ENCODE measurements around the gene TFF3.

TFF3 gene, protein sequence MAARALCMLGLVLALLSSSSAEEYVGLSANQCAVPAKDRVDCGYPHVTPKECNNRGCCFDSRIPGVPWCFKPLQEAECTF

DNA sequence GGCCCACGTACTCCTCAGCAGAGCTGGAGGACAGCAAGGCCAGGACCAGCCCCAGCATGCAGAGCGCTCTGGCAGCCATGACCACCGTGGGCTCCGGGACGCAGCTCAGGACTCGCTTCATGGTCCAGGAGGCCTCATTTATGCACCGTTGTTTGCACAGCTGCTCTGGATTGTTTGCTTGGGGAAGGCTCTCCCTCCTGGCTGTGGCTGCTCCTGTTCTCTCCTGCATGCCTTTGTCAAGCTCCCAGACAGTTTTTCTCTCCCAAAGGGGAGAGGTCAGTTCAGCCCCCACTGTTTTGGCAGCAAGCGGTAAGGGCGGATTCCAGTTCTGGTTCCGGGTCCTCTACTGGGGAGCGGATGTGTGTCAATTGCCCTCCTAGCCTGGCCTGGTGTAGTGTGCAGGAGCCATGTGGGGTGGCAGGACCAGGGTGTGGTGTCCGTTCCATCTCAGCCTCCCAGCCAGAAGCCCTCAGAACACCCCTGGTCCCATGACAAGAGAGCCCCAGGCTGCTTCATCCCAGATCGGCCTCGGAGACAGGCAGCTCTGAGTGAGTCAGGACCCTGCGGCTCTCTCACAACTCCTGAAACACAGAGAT lies at the start of gene TFF3:
Gene TFF3 (minus strand): TSS at position 114 of the 596 bp plus-strand sequence. CDS start 35 bp downstream, at position 79.
- DNase-seq, result peak; percentile 98

DNA sequence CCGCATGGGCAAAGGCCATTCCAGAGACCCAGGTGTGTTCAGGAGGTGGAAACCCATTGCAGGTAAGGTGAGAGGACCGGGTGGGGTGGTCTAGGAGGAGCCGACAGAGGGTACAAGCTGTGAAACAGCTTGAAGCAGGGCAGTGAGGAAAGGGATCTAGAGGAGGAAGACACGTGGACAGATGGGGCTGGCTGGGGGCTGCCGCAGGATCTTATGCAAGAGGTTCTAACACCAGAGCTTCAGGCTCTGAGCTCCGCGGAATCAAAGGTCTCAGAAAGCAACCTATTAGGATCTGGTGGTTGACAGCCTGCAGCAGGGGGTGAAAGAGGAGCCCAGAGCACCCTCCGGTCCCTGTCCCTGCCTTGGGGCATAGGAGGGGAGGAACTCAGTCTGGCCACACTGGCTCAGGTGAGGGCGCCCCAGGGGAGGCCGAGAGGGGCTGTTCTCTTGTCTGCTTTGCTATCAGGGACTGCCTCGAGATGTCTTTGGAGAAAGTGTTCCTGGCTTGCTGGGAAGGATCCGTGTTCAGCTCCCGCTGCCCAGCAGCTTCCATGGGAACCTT lies 49.2 kb upstream of the TFF3 start:
- no peak for DNase-seq

DNA sequence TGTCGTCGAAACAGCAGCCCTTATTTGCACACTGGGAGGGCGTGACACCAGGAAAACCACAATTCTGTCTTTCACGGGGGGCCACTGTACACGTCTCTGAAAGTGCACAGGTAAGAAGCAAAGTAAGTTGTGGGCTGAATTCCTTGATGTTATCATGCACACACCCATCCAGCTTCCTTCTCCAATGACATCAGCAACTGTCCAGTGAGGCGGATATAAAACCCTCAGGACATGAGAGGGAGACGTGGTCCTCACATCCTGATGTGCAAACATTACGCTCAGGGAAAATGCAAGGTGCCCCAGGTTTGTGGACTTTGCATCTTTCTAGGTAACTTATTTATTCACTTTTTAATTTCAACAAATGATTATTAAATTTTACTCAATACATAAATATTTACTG lies 48.1 kb upstream of the TFF3 start:
- DNase-seq, result no peak

DNA sequence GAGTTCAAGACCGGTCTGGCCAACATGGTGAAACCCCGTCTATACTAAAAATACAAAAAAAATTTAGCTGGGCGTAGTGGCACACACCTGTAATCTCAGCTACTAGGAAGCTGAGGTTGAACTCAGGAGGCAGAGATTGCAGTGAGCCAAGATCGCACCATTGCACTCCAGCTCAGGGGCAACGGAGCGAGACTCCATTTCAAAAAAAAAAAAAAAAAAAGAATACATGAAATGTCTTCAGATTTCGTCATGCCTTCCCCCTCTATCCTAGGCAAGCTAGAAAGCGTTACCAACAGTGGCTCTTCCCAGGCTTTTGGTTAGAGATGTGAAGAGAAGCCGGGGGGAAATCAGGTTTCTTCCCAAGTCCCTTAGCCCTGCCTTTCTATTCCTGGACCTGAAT lies 47.5 kb upstream of the TFF3 start:
- DNase-seq, result no peak

DNA sequence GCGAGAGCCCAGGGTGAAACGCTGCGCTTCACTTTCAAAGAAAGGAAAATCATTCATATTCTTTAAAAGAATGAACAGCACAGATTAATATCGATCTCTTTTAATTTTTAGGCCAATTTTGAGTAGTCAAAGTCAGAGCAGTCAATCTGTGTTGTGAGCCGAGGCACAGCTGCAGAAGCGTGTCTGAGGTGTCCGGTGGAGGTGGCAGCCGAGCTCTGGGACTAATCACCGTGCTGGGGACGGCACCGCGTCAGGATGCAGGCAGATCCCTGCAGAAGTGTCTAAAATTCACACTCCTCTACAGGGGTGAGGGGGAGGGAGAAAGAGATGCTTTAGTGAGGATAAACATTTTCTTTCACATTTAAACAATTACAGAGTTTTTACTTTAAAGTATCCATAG lies 47.0 kb upstream of the TFF3 start:
- no peak for DNase-seq

DNA sequence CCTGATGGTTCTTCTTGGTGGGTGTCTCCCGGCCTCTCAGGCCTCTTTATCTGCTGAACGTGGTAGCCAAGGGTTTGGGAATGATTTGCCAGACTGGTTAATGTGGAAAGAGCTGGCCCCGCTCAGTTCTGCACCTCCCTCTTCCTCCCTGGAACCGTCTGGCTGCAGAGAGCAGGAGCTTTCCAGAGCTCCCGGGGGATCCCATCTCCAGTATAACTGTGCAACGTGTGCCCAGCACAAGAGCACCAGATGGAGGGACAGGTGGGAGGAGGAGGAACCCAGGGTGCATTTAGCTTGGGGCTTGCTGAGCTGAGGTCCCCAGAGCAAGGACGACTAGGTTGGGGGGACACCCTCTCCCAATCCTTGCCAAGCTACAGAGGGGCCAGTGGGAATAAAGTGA lies 46.1 kb upstream of the TFF3 start:
- DNase-seq, result no peak

DNA sequence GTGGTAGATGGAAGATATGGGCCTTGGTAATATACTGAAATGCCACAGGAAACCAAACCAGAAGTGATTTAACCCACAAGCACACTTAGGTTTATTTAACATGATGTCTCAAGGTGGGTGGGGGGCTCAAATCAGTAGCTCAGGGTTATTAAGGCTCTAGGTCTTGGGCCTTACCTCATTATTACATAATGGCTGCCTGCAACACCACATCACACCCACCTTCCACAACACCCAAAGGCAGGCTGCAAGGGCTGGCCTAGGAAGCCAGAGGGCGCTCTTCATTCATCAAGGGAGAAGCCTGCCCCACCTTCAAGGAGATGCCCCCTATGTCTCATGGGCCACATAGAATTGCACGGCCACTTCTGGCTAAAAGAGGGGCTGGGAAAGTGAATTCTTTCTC lies 45.1 kb upstream of the TFF3 start:
- DNase-seq, result no peak

DNA sequence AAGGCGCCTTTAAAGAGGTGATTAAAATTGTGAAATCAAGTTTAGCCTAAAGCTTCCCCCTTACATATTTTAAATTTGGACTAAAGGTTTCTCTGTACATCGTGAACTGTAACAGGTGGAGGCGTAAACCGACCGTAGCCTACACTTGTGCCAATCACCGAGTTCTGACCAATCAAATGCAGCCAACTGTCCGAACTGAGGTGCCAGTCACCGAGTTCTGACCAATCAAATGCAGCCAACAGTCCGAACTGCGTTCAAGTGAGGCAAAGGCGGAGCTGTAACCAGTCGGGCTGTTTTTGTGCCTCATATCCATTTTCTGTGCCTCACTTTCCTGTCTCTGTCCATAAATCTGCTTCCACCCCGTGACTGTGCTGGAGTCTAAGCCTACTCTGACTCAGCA lies 43.7 kb upstream of the TFF3 start:
- no peak for DNase-seq

DNA sequence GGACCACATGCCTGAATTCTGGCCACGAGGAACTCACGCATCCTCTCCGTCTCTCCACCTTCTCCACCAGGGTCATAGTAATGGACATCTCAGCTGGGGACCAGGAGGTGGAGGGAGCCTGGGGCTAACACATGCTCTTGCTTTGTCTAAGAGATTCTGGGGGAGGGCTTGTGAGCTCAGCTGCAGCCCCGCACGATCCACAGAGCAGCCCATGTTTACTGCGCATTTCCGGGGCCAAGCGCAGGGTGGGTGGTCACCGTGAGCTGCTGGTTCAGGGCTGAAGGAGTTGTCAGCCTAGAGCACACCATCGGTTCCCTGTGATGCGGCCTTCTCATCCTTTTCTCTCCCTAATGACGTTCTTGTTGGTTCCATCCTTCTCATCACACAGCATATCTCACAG lies 43.1 kb upstream of the TFF3 start:
- DNase-seq, result no peak

DNA sequence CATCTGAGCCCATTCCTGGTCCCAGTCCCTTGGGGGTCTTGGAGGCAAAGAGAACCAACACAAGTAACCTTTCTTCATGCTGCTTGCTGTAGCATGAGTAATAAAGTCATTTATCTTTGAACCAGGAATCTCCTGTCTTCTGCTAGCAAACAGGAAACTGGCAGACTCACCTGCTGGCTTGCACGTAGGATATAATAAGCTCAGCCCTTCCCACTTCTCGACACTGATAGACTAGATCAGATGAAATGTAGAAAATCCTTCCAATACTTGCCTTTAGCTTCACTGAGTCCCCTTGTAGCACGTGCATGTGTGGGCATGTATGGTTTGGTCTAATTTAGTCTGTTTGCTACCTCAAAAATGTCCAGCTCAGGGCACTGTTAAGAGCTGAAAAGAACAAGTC lies 42.1 kb upstream of the TFF3 start:
- DNase-seq, result no peak

DNA sequence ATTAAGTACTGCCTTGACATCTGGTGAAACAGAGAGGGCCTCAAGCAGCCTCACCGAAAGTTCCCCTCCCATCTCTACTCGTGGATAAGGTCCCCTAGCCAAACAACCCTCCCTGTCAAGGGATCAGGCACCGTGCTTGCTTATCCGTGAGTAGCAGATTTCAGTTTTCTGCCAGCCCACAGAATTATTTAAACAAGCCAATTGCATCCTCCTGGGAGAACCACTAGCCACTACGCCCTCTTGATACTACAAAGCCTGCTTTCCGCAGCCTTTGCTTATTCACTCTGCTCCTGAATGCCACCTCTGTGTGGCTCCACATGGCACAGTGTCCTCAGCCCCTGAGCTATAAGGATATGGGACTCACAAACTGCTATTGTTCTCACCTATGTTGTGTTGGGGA lies 41.4 kb upstream of the TFF3 start:
- no peak for DNase-seq

DNA sequence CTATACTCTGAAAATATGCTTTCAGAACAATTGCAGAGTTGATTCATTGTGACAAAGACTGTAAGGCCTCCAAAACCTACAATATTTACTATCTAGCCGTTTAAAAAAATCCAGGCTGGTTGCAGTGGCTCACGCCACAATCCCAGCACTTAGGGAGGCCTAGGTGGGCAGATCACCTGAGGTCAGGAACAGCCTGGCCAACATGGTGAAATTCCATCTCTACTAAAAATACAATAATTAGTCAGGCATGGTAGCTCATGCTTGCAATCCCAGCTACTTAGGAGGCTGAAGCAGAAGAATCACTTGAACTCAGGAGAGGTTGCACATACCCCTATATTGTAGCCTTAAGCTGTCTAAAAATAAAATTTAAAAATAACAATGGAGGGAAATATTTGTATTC lies 40.8 kb upstream of the TFF3 start:
- DNase-seq, result no peak

DNA sequence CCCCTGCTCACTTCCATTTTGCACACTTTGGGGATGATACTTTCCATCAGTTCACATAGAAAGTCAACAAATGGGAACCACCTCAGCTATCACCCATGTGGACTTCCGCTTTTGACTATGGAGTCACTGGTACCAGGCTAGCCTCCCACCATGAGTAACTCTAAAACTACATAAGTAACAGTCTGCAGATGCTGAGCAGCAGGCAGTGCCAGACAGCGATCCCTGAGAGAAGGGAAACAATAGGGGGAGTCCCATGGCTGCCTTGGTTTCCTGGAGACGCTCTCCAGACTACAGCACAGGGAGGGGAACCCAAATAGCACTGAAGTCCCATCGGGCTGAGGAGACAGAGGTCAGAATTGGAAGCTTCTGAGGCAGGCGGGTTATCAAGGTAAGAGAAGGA lies 38.4 kb upstream of the TFF3 start:
- DNase-seq, result no peak

DNA sequence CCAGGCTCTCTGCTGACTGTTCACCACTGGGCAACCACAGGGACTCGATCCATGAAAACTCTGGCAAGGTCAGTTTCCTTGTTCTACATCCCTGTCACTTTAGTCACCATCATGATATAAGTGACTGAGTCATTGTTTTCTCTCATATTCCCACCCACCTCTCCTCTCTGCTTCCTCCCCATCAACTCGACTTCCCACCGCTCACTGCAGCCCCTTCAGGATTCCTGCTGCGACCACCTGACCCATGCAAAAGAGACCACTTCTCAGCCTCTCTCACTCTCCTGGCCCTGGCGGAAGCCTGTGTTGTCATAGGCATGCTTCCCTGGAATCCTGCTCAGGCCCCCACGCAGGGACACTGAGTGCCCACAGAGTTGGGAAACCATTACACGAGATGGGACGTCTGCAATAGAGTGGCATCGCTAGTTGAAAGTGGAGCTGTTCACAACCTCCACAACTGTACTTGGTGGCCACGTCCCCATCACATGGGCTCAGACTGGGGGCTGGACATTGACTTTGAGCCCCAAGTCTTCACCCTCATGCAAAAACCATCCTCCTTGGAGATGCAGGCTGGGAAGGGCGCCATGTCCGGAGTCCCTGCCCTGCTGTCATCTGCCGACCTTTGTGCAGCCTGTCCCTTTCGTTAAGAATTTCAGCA lies 37.4 kb upstream of the TFF3 start:
- no peak for DNase-seq

DNA sequence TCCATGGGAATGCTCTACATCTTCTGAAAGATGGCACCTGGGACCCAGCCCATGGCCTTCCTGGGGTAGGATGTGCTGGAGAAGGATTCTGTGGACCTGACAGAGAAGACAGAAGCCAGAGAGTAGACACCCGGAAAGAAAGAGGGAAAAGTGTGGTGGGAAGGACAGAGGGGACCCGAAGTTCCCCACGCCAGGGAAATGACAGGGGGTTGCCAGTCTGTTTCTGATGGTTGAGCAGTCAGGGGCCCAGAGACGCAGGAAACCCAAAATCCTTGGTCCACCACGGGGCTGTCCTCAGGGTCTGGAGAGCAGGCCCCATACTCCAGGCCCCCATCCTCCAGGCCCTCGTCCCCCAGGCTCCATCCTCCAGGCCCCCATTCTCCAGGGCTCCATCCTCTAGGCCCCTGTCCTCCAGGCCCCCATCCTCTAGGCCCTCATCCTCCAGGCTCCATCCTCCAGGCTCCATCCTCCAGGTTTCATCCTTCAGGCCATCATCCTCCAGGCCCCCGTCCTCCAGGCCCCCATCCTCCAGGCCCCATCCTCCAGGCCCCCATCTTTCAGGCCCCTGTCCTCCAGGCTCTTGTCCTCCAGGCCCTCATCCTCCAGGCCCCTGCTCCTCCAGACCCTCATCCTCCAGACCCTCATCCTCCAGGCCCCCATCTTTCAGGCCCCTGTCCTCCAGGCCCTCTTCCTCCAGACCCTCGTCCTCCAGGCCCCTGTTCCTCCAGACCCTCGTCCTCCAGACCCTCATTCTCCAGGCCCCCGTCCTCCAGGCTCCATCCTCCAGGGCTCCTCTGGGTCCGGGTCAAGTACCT lies 36.6 kb upstream of the TFF3 start:
- no peak for DNase-seq

DNA sequence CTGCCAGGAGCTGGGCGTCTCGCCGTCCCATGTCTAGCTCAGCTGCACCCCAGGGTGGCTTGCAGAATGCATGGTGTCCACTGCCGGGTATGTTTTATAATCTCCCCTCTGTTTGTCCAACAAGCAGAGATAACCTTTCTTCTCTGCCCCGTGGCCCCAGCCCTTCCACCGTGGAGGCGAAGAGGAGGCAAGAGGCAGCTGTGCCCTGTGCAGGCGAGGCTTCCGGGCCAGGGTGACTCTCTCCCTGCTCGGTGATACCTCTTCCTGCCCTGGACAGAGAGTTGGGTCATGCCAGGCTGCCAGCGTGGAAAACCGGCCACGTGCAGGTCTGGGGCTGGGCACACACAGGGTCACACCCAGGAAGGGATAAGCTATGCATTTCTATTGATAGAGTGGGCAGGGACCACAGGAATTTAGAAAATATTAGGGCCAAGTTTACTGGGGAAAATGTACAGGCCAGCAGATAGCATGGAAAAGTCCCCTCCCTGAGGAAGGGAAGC lies 35.8 kb upstream of the TFF3 start, which contains the start of gene TFF2:
Gene TFF2 (minus strand): TSS at position 68 of the 500 bp plus-strand sequence. CDS start 37 bp downstream, at position 31.
- DNase-seq, result no peak

DNA sequence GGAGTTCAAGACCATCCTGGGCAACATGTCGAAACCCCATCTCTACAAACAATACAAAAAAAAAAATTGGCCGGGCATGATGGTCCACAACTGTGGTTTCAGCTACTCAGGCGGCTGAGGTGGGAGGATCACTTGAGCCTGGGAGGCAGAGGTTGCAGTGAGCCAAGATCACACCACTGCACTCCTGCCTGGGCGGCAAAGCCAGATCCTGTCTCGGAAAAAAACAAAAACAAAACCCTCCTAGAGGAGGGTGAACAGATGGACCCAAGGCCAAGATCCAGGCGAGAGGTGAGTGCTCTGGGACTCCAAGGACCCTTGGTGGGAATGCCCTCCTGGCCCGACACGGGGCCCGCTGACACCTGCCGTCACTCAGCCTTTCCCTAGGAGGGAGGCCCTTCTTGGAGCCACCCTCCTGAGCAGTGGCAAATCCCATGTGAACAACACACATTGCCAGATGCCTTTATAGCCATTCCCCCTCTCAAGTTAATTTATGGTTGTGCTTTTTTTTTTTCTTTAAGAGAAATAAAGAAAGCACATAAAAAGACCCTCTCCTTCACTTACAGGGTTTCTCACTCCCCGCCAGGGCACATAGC lies 35.2 kb upstream of the TFF3 start:
- DNase-seq, result no peak

DNA sequence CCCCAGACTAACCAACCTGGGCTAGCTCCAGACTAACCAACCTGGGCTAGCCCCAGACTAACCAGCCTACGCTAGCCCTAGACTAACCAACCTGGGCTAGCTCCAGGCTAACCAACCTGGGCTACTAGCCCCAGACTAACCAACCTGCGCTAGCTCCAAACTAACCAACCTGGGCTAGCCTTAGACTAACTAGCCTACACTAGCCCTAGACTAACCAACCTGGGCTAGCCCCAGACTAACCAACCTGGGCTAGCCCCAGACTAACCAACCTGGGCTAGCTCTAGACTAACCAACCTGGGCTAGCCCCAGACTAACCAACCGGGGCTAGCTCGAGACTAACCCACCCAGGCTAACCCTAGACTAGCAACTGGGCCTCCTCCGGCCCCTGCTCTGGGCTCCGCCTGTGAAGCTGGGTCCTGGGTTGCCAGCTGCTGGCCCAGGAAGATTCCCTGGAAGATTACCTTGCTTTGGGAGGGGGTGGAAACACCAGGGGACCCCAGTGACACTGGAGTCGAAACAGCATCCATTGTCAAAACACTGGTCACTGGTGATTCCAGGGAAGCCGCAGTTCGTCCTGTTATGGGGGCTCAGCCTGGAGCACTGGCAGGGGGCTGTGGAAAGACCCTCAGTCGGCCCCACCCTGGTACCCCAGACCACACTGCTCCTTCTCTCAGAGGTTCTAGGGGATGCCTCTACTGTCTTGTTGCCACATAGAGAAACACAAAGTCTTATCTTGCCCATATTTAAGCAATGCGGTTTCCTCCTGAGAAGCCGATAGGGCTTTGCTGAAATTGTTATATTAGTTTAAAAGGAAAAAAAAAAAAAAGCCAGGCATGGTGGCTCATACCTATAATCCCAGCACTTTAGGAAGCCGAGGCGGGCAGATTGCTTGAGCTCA lies 34.5 kb upstream of the TFF3 start:
- DNase-seq, result no peak

DNA sequence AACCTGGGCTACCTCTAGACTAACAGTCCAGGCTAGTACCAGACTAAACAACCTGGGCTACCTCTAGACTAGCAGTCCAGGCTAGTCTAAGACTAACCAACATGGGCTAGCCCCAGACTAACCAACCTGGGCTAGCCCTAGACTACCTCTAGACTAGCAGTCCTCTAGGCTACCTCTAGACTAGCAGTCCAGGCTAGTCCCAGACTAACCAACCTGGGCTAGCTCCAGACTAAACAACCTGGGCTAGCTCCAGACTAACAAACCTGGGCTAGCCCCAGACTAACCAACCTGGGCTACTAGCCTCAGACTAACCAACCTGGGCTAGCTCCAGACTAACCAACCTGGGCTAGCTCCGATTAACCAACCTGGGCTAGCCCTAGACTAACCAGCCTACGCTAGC lies 33.6 kb upstream of the TFF3 start:
- no peak for DNase-seq

DNA sequence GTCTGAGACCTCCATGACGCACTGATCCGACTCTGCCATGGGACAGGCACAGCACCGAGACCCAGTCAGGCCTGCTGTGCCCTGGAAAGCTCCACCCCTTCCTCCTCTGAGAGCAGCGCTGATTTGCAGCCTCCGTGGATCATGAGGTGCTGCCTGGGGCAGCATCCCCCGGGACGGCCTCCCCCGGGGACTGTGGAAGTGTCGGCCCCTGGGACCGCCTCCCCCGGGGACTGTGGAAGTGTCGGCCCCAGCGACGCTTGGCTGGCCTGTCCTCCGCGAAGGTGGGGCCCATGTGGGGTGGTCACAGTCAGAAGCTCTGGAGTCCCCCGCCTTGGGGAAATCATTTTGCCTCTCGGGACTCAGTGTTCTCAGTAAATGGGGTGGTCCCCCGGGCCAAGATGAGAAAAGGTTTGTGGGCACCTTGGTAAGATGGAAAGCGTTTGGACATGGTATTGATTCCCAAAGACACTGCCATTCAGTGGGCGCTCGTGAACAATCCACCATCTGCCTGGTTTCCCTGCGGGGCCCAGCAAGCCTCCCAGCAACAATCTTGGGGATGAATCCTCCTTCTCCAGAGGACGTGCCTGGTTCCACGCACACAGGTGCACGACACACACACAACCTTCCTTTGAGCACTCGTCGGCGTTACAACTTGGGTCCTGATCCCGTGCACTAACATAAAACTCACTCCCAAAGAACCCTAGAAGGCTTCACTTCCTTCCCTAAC lies 32.6 kb upstream of the TFF3 start:
- DNase-seq, result no peak
